ENCODE results near the gene RAB7B. TPM values are rescaled to one million over a fixed set of nuclear protein-coding genes. Genes with fewer than 3 reads are reported as not detected.

Gene RAB7B
- total RNA-seq, 4 donors from 2014 or later: 3.2 to 62.0 (median 16.6) TPM

DNA sequence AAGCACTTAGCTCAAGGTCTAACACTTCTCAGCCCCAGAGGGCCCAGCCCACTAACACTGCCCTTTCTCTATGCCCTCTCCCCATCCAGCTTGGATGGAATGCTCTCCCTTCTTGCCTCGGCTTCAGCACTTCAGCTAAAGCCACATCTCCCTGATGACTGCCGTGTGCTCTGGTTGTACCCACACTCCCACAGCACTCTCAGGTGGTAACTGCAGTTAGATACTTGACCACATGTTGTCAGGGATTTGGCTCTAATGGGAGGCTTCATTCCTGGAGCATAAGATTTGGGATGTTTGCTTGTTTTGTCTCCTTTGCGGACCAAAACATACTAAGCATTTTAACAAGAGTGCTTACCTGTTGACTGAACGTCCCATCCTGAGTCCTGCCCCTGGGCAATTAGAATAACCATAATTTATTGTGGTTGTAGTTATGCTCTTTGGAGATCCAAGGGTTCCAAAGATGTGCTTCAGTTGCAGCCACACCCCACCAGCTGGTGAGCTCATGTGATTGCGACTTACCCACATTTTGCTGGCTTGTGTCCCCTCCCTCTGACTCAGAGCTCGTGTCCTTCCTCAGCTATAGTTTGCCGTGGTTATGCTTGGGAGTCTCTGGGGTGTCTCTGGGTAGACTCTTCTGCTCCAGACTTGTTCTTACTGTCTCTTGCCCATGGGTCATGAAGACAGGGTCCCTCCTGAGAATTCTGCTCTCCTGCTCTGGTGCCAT is 52.2 kb downstream of the RAB7B start:
- TF ChIP-seq, protein P1, sequence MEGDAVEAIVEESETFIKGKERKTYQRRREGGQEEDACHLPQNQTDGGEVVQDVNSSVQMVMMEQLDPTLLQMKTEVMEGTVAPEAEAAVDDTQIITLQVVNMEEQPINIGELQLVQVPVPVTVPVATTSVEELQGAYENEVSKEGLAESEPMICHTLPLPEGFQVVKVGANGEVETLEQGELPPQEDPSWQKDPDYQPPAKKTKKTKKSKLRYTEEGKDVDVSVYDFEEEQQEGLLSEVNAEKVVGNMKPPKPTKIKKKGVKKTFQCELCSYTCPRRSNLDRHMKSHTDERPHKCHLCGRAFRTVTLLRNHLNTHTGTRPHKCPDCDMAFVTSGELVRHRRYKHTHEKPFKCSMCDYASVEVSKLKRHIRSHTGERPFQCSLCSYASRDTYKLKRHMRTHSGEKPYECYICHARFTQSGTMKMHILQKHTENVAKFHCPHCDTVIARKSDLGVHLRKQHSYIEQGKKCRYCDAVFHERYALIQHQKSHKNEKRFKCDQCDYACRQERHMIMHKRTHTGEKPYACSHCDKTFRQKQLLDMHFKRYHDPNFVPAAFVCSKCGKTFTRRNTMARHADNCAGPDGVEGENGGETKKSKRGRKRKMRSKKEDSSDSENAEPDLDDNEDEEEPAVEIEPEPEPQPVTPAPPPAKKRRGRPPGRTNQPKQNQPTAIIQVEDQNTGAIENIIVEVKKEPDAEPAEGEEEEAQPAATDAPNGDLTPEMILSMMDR (IDR thresholded peaks at IDR 0.05): no peak
- DNase-seq (ENCODE audit: low spot score) (no peak), ATAC-seq (ENCODE audit: low FRiP score) (no peak)

GRCh38 chr1:205950280-205950679 is 52.9 kb downstream of the RAB7B start:
- DNase-seq (ENCODE audit: low spot score) (no peak), ATAC-seq (ENCODE audit: low FRiP score) (no peak)
- TF ChIP-seq, protein P1 (IDR thresholded peaks at IDR 0.05): no peak

GRCh38 chr1:205949753-205950152 is 53.4 kb downstream of the RAB7B start:
- TF ChIP-seq, protein P1 (IDR thresholded peaks at IDR 0.05): no peak
- no peak for ATAC-seq (ENCODE audit: low FRiP score)
- no peak for DNase-seq (ENCODE audit: low spot score)

DNA sequence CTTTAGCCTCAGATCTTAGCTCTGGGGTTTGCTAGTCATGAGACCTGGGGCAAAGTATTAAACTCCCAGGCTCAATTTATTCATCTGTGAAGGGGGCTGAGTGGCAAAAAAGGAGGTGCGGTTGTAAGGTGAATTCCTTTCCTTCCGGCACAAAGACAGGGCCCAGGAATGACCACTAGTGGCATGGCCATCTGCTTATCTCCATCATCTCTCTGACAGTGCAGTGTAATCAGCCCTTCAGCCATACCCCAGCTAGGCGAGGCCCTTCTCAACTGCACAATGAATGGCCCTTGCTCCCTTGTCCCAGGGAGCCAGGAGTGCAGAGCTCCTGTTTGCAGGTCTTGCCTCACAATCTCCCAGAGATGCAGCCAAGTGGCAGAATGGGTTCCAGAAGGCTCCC is 54.3 kb downstream of the RAB7B start:
- TF ChIP-seq, protein P1 (IDR thresholded peaks at IDR 0.05): no peak
- no peak for DNase-seq (ENCODE audit: low spot score)
- no peak for ATAC-seq (ENCODE audit: low FRiP score)

DNA sequence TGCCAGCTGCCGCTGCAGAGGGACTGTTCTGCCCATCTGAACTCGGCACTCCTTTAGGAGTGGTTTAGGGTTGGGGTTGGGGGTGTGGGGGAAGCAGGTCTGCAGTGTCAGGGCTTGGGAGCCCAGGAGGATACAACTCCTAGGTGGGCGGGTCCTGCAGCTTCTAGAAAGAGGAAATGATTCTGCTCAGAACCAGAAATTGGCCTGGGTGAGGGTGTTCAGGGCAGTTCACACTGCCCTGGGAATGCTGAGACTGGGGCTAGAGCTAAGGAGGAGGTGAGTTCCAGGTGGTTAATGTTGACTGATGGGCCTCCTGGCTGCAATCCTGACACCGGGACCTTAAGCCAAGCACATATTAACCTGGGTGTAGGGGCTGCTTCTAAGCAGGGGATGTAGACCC is 55.2 kb downstream of the RAB7B start:
- TF ChIP-seq, protein P1 (IDR thresholded peaks at IDR 0.05): no peak
- DNase-seq (ENCODE audit: low spot score) (no peak), ATAC-seq (ENCODE audit: low FRiP score) (no peak)

DNA sequence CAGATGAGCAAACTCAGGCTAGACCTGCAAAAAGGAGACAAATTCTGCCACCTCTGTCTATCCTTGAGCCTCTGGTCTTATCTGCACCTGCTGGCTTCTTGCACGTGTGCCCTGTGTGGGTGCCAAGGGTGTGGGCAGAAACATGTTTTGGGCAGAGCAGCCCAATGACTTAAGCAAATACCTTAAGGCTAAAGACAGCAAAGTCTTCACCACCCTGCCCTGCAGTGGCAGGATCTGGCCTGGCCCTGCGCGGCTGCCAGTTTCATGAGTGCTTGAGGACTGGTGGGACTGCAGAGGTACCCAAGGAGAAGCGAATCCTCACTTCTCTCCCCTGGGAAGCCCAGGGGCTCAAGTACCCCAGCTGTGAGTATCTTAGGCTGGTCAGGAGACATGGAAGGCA is 56.2 kb downstream of the RAB7B start:
- no peak for ATAC-seq (ENCODE audit: low FRiP score)
- TF ChIP-seq, protein P1 (IDR thresholded peaks at IDR 0.05): no peak
- DNase-seq (ENCODE audit: low spot score): no peak

DNA sequence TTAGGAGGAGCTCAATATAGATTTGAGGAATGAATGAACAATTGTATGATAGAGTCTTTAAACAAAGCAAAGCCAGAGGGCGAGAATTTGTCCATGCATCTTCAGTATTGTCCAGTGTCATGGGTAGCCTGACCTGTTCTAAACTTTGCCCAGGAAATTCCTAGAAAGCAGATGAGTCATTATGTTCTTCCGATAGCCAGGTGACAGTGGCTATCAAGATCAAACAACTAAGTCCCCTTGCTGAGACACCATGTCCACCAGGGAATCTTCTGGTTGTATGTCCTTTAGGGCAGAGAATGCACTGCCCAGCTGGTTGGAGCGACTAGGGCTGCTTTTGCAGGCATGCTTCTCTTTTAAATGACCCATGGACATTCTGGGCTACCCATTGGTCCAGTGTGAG is 58.1 kb downstream of the RAB7B start:
- TF ChIP-seq, protein P1 (IDR thresholded peaks at IDR 0.05): no peak
- no peak for ATAC-seq (ENCODE audit: low FRiP score)
- DNase-seq (ENCODE audit: low spot score): no peak
